Panc1 (cell line): ENCODE results near the gene SDSL. TPM values are rescaled to one million over a fixed set of nuclear protein-coding genes. Genes with fewer than 3 reads are reported as not detected.

Source experiments
- ATAC-seq: fragments of 200-7000 bp; cut with Tn5 transposase; 2 replicates; pipeline ENCODE4 v1.9.1; 2020; ENCODE audit warnings: mild to moderate bottlenecking, moderate library complexity
- Bru-seq: library from RNA; stranded (reverse); fragments of 400-500 nt; gene quantifications from one replicate; lab custom pipeline; 2021; lab: Mats Ljungman, UMichigan
- BruChase-seq, 2 experiments: library from RNA; stranded (reverse); fragments of 400-500 nt; gene quantifications; one replicate each; lab custom pipeline; 2021; lab: Mats Ljungman, UMichigan
- BruUV-seq: library from RNA; stranded (reverse); fragments of 400-500 nt; replicated peaks from 2 replicates; lab custom pipeline; 2021; lab: Mats Ljungman, UMichigan
- CTCF ChIA-PET: fragments of 300-600 bp; sonication (Branson Sonifier 250); formaldehyde crosslinking; loops from one replicate; lab custom pipeline; 2022; ENCODE audit warnings: antibody characterized with exemption; lab: Charles Lee
- POLR2A ChIA-PET: fragments of 300-600 bp; sonication (Branson Sonifier 250); formaldehyde crosslinking; loops from one replicate; lab custom pipeline; 2022; ENCODE audit warnings: antibody characterized with exemption; lab: Charles Lee
- DNase-seq: peaks from one replicate; pipeline ENCODE4 v3.0.0-alpha.2; 2010; ENCODE audit warnings: low read depth, low spot score
- H3K27ac ChIP-seq: 2 replicates; pipeline ENCODE4 v1.5.1; 2011; ENCODE audit warnings: mild to moderate bottlenecking, low read length, inconsistent platforms
- H3K27me3 ChIP-seq: fragments of 200-500 bp; sonication (Bioruptor generic); 2 replicates; pipeline ENCODE4 v1.6.0; 2014; ENCODE audit warnings: low read length, inconsistent platforms; ENCODE audit not compliant: control insufficient read depth, insufficient read depth
- H3K36me3 ChIP-seq: fragments of 200-500 bp; sonication (Bioruptor generic); 2 replicates; pipeline ENCODE4 v1.5.1; 2014; ENCODE audit warnings: inconsistent platforms, mild to moderate bottlenecking, low read length, moderate library complexity; ENCODE audit not compliant: control insufficient read depth, insufficient read depth
- H3K4me1 ChIP-seq: 2 replicates; pipeline ENCODE4 v1.5.1; 2011; ENCODE audit warnings: inconsistent platforms, mild to moderate bottlenecking, low read length, moderate library complexity; ENCODE audit not compliant: control insufficient read depth, insufficient read depth
- H3K4me3 ChIP-seq, 2 experiments: 2 replicates each; pipeline ENCODE4 v1.5.1; 2011 to 2012; ENCODE audit warnings: low read depth in 2 of 2, low read length in 2 of 2, mild to moderate bottlenecking in 2 of 2, inconsistent platforms in 1 of 2, moderate library complexity in 1 of 2
- H3K9me3 ChIP-seq: fragments of 200-500 bp; sonication (Bioruptor generic); 2 replicates; pipeline ENCODE4 v1.5.1; 2014; ENCODE audit warnings: low read depth, mild to moderate bottlenecking, inconsistent platforms, low read length, moderate library complexity; ENCODE audit not compliant: control insufficient read depth, insufficient read depth
- CTCF ChIP-seq: fragments of 450-650 bp; IDR thresholded peaks from 2 replicates; pipeline ENCODE4 v1.5.1; 2017; ENCODE audit warnings: mild to moderate bottlenecking
- POLR2AphosphoS5 ChIP-seq: IDR thresholded peaks from 2 replicates; pipeline ENCODE4 v1.6.1; 2012; ENCODE audit warnings: mild to moderate bottlenecking, low read depth, low read length, moderate library complexity
- REST ChIP-seq, 2 experiments: IDR thresholded peaks; 2 replicates each; pipeline ENCODE4 v1.6.1; 2011 to 2012; ENCODE audit warnings: low read depth in 2 of 2, control low read depth in 1 of 2, low read length in 1 of 2, mild to moderate bottlenecking in 1 of 2, moderate library complexity in 1 of 2; ENCODE audit not compliant: insufficient read depth in 1 of 2
- SIN3A ChIP-seq: IDR thresholded peaks from 2 replicates; pipeline ENCODE4 v1.6.1; 2012; ENCODE audit warnings: low read depth, mild to moderate bottlenecking, low read length, moderate library complexity, borderline replicate concordance; ENCODE audit not compliant: insufficient read depth
- TCF7L2 ChIP-seq: IDR thresholded peaks from 2 replicates; pipeline ENCODE4 v1.6.1; 2011; ENCODE audit warnings: mild to moderate bottlenecking, low read depth, low read length, inconsistent platforms
- in situ Hi-C: cut with HindIII; loops from 2 replicates; pipeline ENCODE4 v1.10.0; 2016; ENCODE audit warnings: low sequenced_read_pairs, low pct_unique_long_range_greater_than_20kb
- intact Hi-C: fragments of 100-400 bp; cut with micrococcal nuclease; formaldehyde crosslinking; loops from one replicate; pipeline ENCODE4 v1.10.0; 2022; ENCODE audit not compliant: unreplicated experiment
- long read RNA-seq: library from polyadenylated mRNA; unstranded; transcript quantifications from one replicate; pipeline ENCODE4 v2.0.0, GENCODE V29; 2021; ENCODE audit not compliant: unreplicated experiment
- polyA plus RNA-seq: library from polyadenylated mRNA; unstranded; fragments of >200 nt; gene quantifications from one replicate; pipeline ENCODE4 v1.2.1, GENCODE V29; 2012; ENCODE audit warnings: missing spikeins; ENCODE audit not compliant: insufficient read length
- total RNA-seq: library from RNA; stranded (reverse); gene quantifications from one replicate; pipeline ENCODE4 v1.2.1, GENCODE V29; 2021; ENCODE audit not compliant: unreplicated experiment

Gene SDSL, protein sequence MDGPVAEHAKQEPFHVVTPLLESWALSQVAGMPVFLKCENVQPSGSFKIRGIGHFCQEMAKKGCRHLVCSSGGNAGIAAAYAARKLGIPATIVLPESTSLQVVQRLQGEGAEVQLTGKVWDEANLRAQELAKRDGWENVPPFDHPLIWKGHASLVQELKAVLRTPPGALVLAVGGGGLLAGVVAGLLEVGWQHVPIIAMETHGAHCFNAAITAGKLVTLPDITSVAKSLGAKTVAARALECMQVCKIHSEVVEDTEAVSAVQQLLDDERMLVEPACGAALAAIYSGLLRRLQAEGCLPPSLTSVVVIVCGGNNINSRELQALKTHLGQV
- total RNA-seq (5.8 TPM), Bru-seq, nascent RNA (percentile 42 among the genes with signal in this experiment), BruChase-seq, experiment 1, labeled RNA remaining after a 2-hour chase (percentile 48 among the genes with signal in this experiment), BruChase-seq, experiment 2, labeled RNA remaining after a 6-hour chase (percentile 44 among the genes with signal in this experiment)
- polyA plus RNA-seq, result 17.2 TPM
- long read RNA-seq, transcript SDSL-202 (8 exons, 1,449 nt), result major isoform, 9 of 13 reads
- long read RNA-seq, partial matches to known transcripts, result 2 of 13 reads
- long read RNA-seq, other reads (novel, unspliced or antisense), result 2 of 13 reads

DNA sequence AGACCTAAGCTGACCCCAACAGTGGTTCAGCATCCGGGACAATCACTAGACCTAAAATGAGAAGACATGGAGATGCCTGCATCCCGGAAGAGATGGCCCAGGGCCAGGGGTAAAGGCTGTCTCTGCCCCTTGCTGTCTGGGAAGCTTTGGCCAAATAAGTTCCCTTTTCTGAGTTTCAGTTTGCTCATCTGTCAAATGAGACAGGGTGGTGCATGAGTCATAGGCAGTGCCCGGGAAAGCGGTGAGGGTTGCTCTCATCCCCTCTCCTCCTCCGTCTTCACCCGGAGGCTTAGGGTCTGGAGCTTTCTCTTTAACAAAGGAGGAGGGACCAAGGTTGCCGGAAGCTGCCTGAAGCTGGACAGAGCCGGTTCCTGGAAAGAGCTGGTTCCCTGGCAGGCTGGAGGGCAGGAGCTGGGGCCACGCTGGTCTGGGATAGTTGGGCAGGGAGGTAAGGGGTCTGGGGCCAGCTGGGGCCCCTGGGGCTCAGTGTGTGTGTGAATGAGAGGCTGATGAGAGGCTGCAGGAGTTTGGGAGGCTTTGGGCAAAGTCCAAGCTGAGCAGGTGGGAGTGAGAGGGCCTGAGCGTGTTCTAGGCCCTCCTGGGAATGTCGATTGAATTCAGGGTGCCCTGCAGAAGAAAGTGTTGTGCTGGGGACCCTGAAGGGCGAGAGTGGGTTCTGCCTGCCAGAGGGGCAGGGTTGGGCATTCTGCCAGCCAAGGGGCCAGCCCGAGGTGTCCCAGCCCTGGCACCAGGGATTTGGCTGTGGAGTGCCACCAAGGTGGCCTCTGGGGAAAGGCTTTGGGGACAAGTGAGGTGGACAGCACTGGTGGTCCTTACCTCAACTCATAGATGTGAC, at the start of gene SDSL:
Gene SDSL, plus strand, starts transcription at position 351 of the 856 bp plus-strand sequence. CDS start 5,603 bp downstream, outside the sequence.
- POLR2A ChIA-PET, result interaction anchor here (0.5 to 0.9 kb wide), 2 partner anchors 10 to 117 kb away, joined by 3 to 18 read pairs; no protein-coding TSS in a partner anchor
- Histone ChIP-seq H3K36me3 (no peaks in the 10 kb centered on the region; the same call in 1 of the 2 replicates), H3K4me3 (peak within 1 kb of the TSS; percentile 46 to 65), H3K27me3 (no peaks in the 10 kb centered on the region), H3K27ac (peak within 1 kb of the TSS; percentile 78), H3K4me1 (no peaks in the 10 kb centered on the region; the same call in 1 of the 2 replicates), H3K9me3 (no peaks in the 10 kb centered on the region)
- ATAC-seq, result peak; percentile 88
- peak; percentile 33 for DNase-seq
- BruUV-seq, result no TSS peak
- intact Hi-C loops (no loop called here), in situ Hi-C loops (no loop called here)
- peak; percentile 72; the same call in 1 of the 2 replicates for TF ChIP-seq POLR2AphosphoS5
- no peak for TF ChIP-seq CTCF
- no peak for TF ChIP-seq TCF7L2
- peak; percentile 55 to 74 for TF ChIP-seq REST (IDR thresholded peaks at IDR 0.05; ENCODE audit: insufficient read depth in 1 of 2, low read depth in 2 of 2, low read length in 1 of 2)
- TF ChIP-seq SIN3A, result no peak
- CTCF ChIA-PET, result interaction anchor here (0.5 to 0.6 kb wide), 2 partner anchors 41 to 225 kb away, joined by 6 read pairs; no protein-coding TSS in a partner anchor

DNA sequence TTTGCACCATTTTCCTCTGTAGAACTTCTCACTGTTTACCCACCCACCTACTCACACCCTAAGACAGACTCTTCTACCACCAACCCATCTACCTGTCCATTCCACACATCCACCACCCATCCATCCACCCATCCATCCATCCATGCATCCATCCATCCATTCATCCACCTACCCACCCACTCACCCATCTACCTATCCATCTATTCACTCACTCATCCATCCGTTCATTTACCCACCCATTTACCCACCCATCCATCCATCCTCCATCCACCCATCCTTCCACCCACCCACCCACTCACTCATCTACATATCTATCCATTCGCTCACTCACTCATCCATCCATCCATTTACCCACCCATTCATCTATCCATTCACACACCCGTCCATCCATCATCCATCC, 48.7 kb upstream of the SDSL start:
- H3K4me1 ChIP-seq, result no peaks in the 10 kb centered on the region
- no peaks in the 10 kb centered on the region for H3K9me3 ChIP-seq
- H3K4me3 ChIP-seq, result no peak overlapping the region
- H3K27me3 ChIP-seq, result no peaks in the 10 kb centered on the region
- in situ Hi-C loops, result no loop called here
- ATAC-seq (no peak), DNase-seq (no peak)
- no peak overlapping the region for H3K27ac ChIP-seq
- TF ChIP-seq POLR2AphosphoS5, result no peak
- no peak for TF ChIP-seq REST (IDR thresholded peaks at IDR 0.05; ENCODE audit: insufficient read depth in 1 of 2, low read depth in 2 of 2, low read length in 1 of 2)
- no peak for TF ChIP-seq SIN3A
- no peak for TF ChIP-seq CTCF
- TF ChIP-seq TCF7L2, result no peak
- ChIA-PET CTCF (no interaction called here), POLR2A (no interaction called here)
- intact Hi-C loops, result no loop called here
- H3K36me3 ChIP-seq, result no peaks in the 10 kb centered on the region
- BruUV-seq, result no TSS peak
